ENCODE results near the gene SUFU.
"Not testable (repeated sequence)": the region's sequence is repeated elsewhere in the genome, so short reads cannot be mapped to it uniquely, and the experiment has no call there.

SUFU gene

GRCh38 chr10:102650655-102651454 lies 147.1 kb downstream of the SUFU start:
- no peak for DNase-seq (ENCODE audit: low read depth in 3 of 3)

DNA sequence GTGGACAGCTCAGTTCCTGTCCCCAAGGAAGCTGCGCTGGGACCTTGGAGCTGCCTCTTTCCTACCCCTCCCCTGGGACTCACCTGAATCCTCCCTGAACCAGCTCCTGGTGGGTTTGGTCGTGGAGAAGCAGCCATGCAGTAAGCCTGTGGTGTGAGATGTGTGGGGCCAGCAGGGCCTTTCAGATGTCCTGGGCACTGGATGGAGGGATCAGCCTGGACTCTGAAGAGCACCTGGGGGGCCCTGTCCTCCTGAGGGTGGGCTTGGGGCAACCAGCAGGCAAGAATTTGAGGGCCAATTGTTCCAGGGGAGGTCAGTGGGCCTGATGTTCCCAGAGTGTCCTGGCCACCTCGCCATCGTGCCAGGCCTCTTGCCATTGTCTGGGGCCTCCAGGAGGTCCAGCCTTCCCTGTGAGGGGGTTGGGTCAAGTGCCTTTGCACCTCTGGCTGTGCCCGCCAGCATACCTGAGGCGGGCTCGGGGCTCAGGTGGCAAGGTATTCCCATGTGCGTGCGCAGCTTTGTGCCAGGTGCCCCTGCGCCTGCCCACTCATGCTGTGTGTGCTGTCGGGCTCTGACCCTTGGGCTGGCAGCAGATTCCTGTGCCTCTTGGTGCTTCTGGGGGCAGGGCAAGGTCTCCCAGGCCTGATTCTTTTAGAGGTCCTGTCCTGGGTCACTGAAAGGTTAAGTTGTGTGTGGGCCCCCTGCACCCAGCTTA lies 147.8 kb downstream of the SUFU start:
- no peak for DNase-seq (ENCODE audit: low read depth in 3 of 3)

DNA sequence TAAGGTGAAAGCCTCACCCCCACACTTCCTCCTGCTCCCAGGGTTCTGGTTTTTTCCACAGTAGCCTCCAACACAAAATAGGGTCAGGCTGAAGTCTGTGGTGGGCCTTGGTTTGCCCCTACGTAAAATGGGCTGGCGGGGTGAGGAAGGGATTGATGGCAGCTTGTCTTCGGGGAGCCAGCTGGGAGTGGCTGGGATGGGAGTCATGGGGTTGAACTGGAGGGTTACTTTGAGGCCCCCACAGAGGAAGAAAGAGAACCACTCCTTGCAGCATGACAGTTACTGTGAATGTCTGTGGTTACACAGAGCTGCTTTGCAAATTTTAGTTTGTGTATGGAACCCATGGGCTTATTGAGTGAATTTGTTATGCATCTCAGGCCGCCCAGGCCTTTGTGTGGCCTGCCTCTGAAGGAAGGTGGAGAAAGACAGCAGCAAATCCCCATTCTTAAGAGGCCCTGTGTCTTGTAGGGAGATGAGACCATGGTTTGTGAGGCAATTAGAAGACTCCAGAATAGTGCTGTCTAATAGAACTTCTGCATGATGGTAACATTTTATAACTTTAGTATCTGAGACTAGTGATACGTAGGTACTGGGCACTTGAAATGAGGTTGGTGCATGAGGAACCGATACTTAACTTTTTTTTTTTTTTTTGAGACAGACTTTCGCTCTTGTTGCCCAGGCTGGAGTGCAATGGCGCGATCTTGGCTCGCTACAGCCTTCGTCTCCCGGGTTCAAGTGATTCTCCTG lies 148.6 kb downstream of the SUFU start:
- no peak for DNase-seq (ENCODE audit: low read depth in 3 of 3)

GRCh38 chr10:102653060-102653459 lies 149.3 kb downstream of the SUFU start:
- DNase-seq (ENCODE audit: low read depth in 3 of 3) = no peak

GRCh38 chr10:102654566-102654965 lies 150.8 kb downstream of the SUFU start:
- no peak for DNase-seq (ENCODE audit: low read depth in 3 of 3)

GRCh38 chr10:102654969-102655368 lies 151.2 kb downstream of the SUFU start:
- DNase-seq (ENCODE audit: low read depth in 3 of 3) = no peak

DNA sequence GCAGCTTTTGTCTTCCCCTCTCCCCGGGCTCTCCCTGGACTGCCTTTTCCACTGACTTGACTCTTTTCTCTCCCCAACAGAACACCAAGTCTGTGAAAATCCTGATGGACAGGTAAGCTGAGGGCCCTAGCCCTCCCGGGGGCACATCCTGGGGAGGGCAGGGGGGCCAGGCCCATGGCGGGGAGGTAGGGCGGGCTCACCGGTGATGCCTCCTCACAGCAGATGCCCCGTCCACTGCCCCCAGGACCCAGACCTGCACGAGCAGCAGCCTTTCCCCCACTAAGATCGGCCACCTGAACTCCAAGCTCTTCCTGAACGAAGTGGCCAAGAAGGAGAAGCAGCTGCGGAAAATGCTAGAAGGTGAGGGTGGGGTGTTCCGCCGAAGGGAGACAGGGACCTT lies 152.3 kb downstream of the SUFU start:
- no peak for DNase-seq (ENCODE audit: low read depth in 3 of 3)

- DNase-seq (ENCODE audit: low read depth in 3 of 3) = no peak
These were observed 153.1 kb downstream of the SUFU start for GRCh38 chr10:102656791-102657371.

GRCh38 chr10:102657451-102657850 lies 153.7 kb downstream of the SUFU start:
- DNase-seq (ENCODE audit: low read depth in 3 of 3) = no peak

GRCh38 chr10:102657984-102658724 lies 154.4 kb downstream of the SUFU start:
- DNase-seq (ENCODE audit: low read depth in 3 of 3) = no peak

DNA sequence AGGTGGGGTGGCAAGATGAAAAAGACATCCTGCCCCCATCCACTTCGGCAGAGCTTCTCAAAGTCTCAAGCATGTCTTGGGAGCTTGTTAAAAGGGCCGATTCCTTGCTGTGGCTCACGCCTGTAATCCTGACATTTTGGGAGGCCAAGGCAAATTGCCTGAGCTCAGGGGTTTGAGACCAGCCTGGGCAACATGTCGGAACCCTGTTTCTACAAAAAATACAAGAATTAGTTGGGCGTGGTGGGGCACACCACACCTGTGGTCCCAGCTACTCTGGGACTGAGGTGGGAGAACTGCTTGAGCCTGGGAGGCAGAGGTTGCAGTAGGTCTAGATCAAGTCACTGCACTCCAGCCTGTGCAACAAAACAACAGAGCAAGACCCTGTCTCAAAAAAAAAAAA lies 155.0 kb downstream of the SUFU start:
- no peak for DNase-seq (ENCODE audit: low read depth in 3 of 3)

DNA sequence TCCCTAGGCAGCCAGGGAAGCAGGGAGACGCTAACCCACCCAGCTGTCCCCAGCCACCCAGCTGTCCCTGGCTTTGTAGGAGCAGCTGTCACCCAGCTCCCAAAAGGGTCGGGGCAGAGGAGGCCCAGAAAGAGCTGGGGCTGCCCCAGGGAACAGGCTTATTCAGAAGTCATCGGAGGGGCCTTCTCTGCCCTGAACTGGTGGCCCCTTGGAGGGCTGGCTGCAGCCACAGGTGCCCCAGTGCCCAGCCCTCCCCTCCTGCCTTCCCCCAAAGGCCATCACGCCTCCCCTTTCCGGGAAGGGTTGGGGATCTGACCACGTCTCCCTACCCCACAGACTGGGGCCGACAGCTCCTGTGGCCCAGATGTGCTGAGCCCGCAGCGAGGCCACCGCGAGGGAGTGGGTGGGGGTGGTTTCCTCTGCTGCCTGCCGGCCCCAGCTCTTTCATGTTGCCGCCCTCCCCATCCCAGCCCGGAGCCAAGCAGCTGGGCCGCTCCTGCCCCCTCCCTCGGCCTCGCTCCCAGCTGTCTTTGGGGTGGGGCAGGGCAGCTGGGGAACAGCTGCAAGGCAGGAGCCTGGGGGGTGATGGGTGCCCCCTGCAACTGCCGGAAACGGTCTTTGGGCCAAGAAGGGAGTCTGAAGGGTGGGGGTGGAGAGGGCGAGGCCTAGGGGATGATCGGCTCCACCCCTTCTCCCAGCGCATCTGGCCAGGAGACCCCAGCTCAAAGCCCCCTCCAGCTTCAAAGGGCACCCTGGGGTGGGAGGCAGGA lies 157.3 kb downstream of the SUFU start:
- DNase-seq (ENCODE audit: low read depth in 3 of 3) = no peak

GRCh38 chr10:102661658-102662028 lies 157.9 kb downstream of the SUFU start:
- DNase-seq (ENCODE audit: low read depth in 3 of 3) = no peak

DNA sequence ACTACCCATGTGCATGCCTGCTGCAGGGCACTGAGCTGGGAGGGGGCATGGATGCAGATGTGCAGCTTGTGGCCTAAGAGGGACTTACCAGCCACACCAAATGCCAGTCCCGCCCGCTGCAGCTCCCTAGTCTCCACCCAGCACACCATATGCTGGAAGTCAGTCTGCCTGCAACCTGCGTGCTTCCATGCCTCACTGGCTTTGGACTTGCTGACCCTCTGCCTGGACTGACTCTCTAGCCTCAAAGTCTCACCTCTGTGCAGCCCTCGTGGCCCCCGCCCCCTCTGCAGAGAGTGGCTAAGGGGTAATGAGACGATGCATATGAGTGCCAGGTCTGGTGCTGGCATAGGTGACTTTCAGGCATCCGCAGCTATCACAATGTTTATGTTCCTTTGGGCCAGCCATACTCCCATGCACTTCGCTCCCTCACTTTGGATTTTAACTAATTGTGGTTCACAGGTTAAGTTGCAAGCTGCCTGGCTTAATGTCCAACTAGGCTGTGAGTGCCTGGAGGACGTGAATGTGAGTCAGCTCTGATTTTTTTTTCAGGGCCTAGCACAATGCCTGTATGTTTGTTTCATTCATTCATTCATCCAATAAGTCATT lies 162.2 kb downstream of the SUFU start:
- DNase-seq (ENCODE audit: low read depth in 3 of 3) = no peak

DNA sequence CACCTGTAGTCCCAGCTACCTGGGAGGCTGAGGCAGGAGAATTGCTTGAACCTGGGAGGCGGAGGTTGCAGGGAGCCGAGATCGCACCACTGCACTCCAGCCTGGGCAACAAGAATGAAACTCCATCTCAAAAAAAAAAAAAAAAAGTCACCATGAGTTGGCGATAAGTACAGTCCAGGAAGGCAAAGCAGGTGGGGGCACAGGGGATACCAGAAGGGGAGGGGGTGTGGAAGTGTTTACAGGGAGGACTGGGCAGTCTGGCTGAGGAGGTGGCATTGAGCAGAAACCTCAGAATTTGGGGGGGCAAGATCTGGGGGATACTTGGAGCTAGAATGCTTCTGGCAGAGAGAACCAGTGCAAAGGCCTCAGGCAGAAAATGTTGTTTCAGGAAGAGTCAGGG lies 163.6 kb downstream of the SUFU start:
- not testable (repeated sequence) for DNase-seq (ENCODE audit: low read depth in 3 of 3)

DNA sequence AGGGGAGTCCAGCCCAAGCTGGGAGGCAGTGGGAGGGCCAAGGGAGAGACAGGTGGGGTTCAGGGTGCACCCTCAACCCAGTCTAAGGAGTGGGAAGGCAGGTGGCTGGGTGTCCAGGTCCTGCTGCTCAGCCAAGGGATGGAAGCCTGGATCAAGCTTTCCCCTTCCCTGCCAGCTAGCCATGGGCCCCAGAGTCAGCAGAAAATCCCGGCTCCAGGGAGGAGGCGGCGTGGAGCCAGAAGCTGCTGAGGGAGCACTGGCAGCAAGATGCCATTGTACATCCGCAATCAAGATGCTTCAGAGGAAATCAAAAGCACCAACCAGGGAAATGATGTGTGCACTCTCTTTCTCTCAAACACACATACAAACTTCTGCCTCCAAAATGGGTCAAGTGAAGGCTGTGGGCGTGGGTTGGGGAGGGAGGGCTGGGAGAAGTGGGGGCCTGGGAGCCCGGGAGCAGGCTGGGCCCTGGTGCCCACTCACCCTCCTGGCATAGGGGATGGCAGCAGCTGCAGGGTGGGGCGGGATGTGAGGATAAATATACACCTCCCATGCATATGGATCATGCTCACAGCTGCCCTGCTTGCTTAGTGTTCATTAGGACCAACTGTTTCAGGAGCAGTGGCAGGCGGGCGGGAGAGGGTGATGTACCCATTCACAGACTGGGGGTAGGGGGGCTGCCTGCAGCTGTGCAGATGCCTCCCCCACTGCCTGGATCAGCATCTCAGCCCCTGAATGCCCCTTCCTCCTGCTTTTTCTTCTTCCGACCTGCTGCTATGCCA lies 164.7 kb downstream of the SUFU start:
- DNase-seq (ENCODE audit: low read depth in 3 of 3) = no peak

DNA sequence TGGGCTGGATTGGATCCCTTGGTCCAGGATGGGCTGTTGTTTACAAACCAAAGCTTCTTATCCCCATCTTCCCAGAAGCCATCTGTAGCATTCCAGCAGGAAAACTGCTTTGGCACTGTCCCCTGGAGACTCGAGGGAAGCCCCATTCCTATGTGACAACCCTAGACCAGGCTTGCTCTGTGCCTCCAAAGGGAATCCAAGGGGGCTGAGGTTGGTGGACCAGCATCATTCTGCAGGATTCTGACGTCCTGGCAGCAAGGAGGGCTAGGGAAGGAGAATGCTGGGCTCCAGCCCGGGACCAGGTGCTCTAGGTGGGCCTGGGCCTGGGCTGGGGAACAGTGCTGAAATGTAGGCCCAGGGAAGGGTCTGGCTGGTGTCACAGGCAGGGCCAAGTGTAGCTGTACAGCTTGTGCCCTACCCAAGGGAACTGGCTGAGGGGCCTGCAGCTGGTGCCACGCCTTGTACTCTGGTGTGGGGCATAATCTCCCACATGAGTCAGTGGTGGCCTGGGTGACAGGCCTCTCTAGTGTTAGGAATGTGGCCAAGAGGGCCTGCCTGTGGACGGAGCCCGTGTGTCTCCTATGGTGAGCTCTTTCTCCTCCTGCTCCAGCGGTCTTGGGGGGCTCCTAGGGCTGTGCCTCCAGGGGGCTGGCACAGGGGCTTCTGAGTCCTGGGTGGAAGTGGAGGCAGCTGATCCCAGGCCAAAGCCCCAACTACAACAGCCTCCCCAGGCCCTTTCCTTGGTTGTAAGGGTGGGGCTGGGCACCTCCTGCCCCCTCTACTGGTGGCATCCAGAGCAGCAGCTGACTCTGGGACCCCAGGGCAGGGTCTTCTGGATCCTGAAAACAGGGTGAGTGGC lies 165.7 kb downstream of the SUFU start:
- DNase-seq (ENCODE audit: low read depth in 3 of 3) = no peak

- no peak for DNase-seq (ENCODE audit: low read depth in 3 of 3)
These were observed 166.4 kb downstream of the SUFU start for GRCh38 chr10:102670065-102670670.

Measured in stimulated activated CD4-positive, alpha-beta T cell treated with anti-CD3 and anti-CD28 coated beads, TNF-alpha, amount 100 ng/mL, for 4 hours (primary cell).